Measurements from ENCODE around the gene FADS1.

FADS1 gene

GRCh38 chr11:61793083-61793828 lies 23.5 kb downstream of the FADS1 start:
- FAIRE-seq, result no peak

DNA sequence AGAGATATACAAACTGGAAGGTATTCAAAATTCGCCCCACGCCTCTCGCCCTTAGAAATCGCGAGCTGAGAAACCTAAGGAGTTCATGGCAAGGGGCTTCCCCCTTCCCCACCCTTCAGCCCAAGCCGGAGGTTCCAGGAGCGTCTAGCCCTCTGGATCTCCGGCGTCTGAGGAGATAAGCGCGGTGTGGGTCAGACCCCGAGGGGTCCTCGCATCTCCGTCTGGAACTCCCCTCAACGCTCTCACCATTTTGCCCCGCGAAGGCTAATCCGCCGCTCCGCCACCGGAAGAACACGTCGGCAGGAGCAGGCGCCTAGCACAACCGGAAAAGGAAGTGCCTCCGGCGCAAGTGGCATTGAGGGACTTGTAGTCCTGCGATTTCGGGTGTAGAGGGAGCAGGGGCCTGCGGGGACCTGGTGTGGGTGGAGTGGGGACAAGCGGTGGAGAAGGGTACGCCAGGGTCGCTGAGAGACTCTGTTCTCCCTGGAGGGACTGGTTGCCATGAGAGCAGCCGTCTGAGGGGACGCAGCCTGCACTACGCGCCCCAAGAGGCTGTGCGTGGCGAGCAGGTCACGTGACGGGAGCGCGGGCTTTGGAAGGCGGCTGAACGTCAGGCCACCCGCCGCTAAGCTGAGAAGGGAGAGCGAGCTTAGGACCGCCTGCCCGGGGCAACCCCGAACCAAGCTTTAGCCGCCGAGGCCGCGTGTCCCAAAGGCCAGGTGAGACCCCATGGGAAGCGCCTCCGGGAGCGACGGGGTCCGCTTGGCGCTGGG lies 24.3 kb downstream of the FADS1 start, which contains the start of the genes FEN1 and TMEM258:
Gene FEN1 (plus strand): TSS at position 602 of the 773 bp plus-strand sequence. CDS start 2,451 bp downstream, outside the sequence.
Gene TMEM258 (minus strand): TSS at position 290 of the 773 bp plus-strand sequence. CDS start 41 bp downstream, at position 249.
- FAIRE-seq, result no peak

DNA sequence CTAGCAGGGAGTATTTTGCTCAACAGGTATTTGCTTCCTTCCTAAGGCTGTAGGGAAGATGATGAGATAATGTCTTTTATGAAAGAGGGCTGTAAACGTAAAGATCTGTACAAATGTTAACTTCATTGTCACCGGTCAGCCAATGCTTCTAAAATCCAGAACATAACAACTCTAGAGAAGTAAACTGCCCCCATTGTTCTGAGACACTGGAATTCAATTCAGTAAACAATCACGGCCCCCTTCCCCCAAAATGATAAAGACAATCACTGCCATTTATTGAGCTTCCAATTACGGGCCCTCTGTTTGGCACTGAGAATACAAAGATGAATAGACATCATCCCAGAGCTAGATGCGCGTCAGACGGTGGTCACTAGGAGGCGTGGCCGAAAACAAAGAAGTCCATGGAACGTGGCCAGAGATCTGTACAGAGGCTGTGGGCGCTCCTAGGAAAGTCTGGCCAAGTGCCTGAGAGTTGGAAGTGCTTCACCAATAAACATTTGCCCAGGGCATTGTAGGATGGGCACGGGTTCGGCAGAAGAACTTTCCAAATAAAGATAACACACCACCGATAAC lies 25.0 kb downstream of the FADS1 start:
- no peak for FAIRE-seq

- FAIRE-seq, result no peak
Measured at GRCh38 chr11:61787928-61788491, 28.8 kb downstream of the FADS1 start.

DNA sequence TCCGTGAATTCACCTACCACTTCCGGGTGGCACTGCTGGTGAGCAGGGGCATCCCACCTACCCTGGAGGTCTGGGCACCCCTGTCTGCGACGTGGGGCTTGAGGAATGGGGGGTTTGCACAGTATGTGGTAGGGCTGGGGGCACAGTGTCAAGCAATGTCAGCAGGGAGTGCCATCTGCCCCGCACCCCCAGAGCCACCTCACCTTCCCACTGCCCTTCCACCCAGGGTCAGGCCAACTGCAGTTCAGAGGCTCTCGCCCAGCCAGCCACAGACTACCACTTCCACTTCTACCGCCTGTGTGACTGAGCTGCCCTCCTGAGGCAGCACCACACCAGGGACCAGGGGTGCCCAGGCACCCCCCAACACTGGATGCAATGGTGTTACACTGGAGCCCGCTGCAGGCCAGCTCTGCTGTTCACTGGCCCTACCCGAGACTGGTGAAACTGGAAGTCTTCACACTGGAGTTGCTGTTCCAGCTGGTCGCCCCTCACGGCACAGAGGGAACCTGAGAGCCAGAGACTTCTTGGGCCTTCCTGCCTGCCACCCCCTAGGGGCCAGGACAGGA lies 30.9 kb downstream of the FADS1 start:
- FAIRE-seq, result no peak

DNA sequence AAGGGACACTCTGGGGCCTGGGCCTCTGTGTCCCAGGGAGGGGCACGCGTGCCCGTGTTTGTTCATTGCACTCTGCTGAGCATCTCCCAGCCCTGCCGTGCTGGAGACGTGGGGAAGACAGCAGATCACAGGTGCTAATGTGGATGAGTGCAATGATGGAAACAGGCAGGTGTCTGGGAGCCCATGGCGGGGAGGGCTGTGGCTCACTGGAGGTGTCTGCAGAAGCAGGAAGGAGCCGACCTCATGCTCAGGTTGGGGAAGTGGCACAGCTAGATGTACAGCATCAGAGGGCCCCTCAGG lies 32.3 kb downstream of the FADS1 start:
- no peak for FAIRE-seq

DNA sequence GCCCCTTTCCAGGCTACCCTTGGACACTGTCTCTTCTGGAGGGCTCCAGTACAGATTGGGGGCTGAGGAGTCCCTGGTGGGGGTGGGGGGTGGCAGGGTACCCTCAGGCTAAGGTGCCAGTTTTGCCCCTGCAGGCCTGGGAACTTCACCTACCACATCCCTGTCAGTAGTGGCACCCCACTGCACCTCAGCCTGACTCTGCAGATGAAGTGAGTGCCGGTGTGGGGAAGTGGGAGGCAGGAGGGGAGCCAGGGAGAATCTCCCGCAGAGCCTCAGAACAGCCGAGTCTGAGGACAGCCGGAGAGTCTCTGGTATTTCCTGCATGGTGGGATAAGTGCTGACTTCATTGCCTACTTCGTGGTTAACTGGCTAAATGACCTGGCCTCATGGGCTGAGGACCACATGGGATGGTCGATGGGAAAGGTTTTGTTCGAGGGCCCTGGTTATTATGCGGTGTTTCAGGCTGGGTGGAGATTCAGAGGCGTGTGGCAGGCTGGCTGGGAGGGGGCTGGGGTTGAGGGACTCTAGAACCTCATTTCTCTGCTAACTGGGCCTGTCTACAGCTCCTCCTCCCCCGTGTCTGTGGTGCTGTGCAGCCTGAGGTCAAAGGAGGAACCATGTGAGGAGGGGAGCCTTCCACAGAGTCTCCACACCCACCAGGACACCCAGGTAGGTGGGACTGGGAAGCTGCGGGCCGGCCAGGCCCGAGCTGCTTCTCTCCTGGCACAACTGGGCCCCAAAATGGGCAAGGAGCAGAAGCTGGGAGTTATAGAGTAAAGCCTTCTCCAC lies 32.9 kb downstream of the FADS1 start:
- FAIRE-seq, result no peak

DNA sequence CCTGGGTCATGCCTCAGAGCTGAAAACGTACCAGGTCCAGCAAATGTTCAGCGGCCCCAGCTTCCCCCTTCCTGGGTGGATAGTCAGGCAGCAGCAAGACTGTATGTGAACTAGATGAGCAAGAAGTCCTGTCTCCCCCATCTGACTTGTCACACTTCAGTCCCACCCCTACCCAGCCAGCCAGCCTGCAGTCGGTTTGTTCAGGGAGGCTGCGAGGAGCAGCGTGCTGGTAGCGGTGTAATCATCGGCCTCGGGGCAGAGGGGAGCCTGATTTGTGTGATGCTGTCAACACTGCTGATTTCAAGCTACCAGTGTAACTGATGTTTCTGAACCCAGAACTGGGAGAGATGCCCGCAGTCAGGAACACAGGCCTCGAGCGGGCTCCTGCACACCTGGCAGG lies 34.0 kb downstream of the FADS1 start:
- FAIRE-seq, result no peak

DNA sequence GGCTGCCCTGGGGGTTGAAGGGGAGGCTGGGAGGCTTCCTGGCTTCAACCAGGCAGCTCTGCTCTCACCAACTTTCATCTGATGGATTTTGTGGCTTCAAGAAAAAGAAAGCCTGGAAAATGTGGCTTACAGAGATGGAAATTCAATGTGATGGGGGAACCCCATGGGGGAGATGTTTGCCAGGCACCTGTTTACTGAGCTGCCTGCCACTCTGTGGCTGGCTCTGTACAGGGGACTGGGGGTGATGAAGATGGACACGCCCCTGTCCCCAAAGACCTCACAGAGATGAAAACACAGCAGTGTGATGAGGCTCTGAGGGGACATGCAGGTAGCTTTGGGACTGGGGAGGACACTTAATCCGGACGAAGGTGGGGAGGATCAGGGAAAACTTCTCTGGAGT lies 34.5 kb downstream of the FADS1 start:
- no peak for FAIRE-seq

- FAIRE-seq, result no peak
Measured at GRCh38 chr11:61781585-61781984, 35.2 kb downstream of the FADS1 start.

DNA sequence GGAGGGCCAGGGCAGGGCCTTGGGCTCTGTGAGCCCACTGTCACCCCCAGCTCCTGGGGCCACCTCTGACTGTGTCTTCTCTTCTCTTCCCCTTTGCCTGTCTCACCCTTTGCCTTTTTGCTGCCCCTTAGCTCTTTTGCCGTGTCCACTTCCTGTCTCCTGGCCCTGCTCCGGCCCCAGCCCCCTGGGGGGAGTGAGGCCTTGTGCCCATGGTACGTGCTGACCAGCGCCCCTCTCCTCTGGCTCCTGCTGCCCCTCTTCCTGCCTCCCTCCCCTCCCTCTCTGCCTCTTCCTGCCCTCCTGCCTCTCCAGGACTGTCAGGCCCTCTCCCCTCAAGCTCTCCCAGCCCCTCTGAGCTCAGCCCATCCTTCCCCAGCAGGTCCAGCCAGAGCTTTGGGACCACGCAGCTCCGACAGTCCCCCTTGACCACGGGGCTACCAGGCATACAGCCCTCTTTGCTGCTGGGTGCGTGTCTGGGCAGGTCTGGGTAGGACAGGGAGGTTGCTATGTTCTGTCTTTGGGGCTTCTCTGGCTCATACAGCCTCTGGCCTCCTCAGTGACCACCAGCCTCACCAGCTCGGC lies 36.1 kb downstream of the FADS1 start:
- no peak for FAIRE-seq

GRCh38 chr11:61779666-61780525 lies 36.9 kb downstream of the FADS1 start:
- no peak for FAIRE-seq

GRCh38 chr11:61778920-61779650 lies 37.7 kb downstream of the FADS1 start:
- FAIRE-seq, result no peak

DNA sequence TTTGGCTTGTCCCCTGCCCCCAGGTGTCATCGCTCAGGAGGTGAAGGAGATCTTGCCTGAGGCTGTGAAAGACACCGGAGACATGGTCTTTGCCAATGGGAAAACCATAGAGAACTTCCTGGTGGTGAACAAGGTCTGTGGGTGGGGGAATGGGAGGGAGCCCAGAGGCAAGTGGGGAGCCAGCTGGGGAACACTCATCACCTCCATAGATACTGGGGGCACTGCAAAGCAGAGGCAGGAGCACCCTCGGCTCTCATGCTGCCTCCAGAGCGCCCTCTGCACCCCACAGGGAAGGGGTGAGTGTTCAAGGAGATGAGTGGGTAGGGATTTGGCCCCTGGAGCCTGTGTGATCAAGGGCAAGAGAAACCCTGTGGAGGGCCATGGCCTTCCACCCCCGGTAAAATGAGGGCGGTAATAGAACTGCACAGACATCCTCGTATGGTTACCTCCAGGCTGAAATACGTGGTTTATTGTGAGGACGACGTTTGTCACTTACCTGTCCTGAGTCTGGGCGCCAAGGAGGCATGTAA lies 38.4 kb downstream of the FADS1 start:
- no peak for FAIRE-seq

DNA sequence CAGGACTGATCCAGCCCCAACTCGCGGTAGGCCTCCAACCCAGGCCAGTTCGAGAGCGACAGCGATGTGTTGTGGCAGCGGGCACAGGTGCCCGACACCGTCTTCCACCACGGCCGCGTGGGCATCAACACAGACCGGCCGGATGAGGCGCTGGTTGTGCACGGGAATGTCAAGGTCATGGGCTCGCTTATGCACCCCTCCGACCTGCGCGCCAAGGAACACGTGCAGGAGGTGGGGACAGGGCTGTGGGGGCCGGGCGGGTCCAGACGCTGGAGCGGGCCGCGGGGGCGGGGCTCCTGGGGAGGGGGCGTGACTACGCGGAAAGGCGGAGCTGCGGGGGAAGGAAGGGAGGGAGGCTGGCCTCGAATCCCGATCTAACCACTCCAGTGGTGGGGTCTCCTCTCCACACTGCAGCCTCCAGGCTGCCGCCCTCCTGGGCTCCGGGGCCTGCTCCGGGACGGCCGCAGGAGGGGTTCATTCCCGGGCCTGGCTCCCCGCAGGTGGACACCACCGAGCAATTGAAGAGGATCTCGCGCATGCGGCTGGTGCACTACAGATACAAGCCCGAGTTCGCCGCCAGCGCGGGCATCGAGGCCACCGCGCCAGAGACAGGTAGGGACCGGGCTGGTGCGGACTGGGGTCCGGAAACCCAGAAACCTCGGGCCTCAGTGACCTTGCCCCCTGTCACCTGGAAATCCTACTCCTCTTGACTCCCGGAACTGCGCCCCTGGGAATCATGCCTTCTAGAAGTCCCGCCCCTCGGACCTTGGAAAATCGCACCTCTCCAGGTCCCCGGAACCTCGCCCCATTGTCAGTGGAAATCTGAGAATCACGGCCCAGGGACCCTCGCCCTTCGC lies 39.3 kb downstream of the FADS1 start:
- FAIRE-seq, result no peak

- FAIRE-seq, result no peak
Measured at GRCh38 chr11:61776561-61777075, 40.2 kb downstream of the FADS1 start.

- FAIRE-seq, result no peak
Measured at GRCh38 chr11:61775606-61776554, 40.9 kb downstream of the FADS1 start.

- no peak for FAIRE-seq
Measured at GRCh38 chr11:61775106-61775505, 41.7 kb downstream of the FADS1 start.
